Stimulated activated CD4-positive, alpha-beta T cell treated with anti-CD3 and anti-CD28 coated beads, TNF-alpha, amount 100 ng/mL, for 1 hour (primary cell): ENCODE measurements around the gene CAMSAP3.

Experiments
- DNase-seq, 3 donors: peaks; one replicate each; pipeline ENCODE4 v3.0.0-alpha.2; 2020; ENCODE audit warnings: low read depth in 3 of 3, low spot score in 1 of 3

Gene CAMSAP3

DNA sequence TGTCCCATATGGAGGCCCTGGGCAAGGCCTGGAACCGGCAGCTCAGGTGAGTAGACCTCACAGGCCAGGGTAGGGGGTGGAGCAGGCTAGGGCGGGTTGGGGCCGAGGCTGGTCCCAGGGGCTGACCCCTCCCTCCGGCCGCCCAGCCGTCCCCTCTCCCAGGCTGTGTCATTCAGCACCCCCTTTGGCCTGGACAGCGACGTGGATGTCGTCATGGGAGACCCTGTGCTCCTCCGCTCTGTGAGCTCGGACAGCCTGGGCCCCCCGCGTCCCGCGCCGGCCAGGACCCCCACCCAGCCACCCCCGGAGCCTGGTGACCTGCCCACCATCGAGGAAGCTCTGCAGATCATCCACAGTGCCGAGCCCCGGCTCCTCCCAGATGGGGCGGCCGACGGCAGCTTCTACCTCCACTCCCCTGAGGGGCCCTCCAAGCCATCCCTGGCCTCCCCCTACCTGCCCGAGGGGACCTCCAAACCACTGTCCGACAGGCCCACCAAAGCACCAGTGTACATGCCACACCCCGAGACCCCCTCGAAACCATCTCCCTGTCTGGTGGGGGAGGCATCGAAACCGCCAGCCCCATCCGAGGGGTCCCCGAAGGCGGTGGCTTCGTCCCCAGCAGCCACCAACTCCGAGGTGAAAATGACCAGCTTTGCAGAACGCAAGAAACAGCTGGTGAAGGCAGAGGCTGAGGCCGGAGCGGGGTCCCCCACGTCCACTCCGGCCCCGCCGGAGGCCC is 16.0 kb downstream of the CAMSAP3 start:
- DNase-seq: no peak

DNA sequence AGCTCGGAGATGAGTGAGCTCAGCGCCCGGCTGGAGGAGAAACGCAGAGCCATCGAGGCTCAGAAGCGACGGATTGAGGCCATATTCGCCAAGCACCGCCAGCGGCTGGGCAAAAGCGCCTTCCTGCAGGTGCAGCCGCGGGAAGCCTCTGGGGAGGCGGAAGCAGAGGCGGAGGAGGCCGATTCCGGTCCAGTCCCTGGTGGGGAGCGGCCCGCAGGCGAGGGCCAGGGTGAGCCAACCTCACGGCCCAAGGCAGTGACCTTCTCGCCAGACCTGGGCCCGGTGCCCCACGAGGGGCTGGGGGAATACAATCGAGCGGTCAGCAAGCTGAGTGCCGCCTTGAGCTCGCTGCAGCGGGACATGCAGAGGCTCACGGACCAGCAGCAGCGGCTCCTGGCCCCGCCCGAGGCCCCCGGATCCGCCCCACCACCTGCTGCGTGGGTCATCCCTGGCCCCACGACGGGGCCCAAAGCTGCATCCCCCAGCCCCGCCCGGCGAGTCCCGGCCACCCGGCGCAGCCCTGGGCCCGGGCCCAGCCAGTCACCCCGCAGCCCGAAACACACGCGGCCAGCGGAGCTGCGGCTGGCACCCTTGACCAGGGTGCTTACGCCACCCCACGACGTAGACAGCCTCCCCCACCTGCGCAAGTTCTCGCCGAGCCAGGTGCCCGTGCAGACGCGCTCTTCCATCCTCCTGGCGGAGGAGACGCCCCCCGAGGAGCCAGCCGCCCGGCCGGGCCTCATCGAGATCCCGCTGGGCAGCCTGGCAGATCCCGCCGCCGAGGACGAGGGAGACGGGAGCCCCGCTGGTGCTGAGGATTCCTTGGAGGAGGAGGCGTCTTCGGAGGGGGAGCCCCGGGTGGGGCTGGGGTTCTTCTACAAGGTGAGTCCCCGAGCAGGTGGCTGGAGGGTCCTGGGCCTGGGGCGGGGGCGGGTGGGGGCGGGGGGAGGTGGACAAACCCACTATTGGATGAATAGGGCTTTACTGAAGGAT is 16.9 kb downstream of the CAMSAP3 start:
- no peak for DNase-seq

DNA sequence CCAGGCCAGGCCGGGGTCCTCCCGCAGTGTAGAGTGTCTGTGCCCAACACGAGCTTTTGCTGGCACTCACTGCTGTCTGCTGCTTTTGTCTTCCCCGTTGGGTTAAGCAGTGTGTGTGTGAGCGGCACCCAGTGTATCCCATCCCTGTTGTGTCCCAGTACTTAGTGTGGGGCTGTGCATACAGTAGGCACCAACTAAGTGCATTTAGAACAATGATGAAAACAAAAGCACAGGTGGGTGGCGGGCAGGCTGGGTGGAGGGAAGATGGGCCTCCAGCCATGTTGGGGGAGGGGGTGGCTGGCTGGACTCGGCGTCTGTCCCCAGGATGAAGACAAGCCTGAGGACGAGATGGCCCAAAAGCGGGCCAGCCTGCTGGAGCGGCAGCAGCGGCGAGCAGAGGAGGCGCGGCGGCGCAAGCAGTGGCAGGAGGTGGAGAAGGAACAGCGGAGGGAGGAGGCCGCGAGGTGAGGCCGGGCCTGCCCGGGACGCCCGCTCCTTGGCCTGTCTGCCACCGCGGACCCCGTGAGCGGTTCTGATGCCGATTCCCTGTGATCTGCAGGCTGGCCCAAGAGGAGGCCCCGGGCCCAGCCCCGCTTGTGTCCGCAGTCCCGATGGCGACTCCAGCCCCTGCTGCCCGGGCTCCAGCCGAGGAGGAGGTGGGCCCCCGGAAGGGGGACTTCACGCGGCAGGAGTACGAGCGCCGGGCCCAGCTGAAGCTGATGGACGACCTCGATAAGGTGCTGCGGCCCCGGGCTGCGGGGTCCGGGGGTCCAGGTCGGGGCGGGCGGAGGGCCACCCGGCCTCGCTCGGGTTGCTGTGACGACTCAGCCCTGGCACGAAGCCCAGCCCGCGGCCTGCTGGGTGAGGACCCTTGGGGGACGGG is 19.4 kb downstream of the CAMSAP3 start:
- DNase-seq: no peak

DNA sequence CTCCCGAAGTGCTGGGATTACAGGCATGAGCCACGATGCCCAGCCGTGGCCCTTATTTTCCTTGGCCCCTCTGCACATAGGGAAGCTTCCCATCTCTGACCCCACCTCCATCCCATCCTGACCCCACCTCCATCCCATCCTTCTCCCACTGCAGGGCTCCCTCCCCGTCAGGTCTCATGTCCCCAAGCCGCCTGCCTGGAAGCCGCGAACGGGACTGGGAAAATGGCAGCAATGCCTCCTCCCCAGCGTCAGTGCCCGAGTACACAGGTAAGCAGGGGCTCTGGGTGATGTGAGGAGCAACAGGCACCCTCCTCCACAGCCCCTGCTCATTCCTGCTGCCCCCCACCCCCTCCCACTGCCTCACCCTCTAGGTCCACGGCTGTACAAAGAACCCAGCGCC is 21.5 kb downstream of the CAMSAP3 start:
- no peak for DNase-seq

DNA sequence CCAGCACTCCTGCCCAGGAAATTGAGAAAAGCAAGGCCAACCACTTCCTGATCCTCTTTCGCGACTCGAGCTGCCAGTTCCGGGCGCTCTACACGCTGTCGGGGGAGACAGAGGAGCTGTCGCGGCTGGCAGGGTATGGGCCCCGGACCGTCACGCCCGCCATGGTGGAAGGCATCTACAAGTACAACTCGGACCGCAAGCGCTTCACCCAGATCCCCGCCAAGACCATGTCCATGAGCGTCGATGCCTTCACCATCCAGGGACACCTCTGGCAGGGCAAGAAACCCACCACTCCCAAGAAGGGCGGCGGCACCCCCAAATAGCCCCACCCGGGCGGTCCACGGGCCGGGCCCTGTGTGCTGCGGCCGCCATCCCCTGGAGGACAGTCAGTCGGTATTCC is 22.1 kb downstream of the CAMSAP3 start:
- no peak for DNase-seq

DNA sequence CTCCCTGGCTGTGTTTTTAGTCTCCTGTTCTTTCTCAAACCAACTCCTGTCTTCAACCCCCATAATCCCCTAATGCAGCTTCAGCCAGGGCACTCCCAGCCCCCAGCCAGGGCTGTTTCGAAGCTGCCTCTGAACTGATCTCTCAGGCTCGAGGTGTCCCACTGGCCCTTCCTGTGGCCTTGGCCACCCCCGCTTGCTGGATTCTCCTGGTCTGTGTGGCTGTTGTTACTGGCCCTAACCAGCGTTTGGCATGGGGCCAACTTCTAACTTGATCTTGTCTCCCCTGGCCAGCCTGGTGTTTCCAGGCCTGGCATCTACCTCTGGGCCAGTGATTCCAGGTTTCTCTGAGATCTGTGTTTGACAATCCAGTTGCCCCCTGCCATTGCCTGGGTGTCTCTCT is 22.7 kb downstream of the CAMSAP3 start:
- no peak for DNase-seq

DNA sequence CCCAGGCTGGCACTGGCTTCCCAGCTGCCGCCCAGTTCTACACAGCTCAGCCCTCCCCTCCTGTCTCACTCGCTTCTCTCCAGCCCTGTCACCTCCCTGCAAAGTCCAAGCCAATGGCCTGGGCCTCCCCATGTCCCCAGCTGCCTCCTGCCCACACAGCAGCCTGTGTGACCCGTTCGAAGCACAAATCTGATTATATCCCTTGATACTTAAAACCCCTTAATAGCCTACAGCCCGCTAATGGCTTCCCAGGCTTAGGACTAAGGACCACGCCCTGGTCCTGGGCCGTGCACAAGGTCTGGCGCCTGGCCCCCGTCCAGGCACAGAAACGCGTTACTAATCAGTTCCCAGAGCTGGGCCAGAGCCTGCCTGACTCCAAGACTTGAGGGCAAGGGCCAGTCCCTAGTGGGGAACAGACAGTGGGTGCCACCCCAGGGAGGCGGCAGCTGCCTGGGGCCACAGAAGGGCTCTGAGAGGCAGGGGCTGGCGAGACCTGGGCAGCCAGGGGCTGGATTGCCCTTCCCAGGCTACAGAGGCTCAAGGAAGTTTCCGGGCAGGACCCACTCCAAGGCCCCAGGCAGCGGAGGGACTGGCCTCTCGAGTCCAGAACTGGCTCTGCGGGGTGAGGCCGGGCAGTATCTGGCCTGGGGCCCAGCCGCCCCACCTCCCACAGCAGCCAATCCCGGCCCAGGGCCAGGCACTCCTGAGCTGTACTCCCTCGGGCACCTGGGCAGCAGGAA is 23.3 kb downstream of the CAMSAP3 start:
- DNase-seq: no peak

DNA sequence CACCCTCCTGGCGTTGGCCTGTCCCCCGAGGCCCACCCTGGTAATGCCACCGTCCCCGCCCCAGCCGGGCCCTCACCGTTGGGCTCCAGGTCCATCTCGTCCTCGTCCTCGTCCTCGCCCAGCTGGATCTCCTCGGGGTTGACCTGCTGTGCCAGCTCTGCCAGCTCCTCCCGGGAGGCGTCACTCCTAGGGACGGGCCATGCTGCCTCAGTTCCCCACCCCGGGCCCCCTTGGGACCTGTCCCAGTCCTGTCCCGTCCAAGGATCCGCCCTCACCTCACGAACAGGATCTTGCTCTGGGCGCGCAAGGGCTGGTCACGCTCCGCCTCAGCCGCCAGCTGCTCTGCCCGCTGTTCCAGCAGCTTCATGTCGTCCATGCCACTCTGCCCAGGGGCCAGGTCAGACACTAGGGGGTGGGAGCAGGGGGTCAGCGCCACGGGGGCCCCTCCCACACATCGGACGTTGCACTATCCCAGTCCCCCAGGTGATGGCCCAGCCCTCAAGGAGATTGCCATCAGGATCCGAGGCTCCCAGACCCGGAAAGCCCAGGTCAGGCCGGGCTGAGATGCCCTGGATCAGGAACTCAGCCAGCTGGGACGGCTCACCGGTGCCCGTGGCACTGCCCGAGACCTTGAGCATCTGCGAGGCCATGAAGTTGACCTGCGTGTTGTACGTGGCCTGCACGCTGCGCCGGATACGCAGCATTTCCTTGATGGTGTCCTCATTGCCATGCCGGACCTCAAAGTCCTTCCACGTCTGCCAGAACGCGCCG is 24.2 kb downstream of the CAMSAP3 start:
- DNase-seq: no peak

DNA sequence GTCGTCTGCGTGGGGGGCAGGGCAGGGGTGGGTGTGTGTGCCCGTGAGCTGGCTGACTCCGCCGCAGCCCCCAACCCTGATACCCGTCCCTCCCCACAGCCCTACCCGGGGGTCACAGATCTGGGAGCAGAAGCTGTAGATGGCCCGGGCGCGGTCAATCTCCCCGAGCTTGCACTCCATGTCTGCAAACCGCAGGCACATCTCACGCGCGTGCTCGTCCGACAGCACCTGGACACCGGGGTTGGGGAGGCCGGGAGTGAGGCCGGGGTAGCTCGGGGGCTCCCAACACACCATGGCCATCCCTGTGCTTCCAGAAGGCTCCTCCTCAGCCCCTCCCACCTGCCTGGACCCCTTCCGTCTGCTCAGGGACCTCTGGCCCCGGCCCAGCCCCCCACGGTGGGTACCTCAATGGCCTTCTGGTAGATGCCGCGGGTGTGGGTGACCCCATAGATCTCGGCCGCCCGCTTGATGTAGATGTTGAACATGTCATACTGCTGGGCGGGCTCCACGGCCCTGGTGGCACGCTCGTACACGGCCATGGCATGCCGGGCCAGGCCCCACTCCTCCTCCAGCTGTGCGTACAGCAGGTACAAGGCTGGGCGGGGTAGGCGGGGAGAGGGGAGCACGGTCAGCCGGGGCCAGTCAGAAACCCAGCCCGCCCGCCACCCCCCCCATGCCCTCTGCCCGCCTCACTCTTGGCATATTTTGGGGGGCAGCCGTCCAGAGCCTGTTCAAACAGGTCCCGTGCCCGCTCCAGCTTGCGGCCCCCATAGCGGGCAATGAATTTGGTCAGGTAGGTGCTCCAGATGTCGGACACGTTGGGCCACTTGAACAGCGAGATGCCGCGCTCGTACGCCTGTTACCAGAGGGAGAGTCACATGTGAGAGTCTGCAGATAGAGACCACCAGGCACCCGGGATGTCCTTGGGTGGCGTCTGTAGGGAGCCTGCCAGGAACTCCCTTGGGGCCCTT is 25.1 kb downstream of the CAMSAP3 start:
- DNase-seq: no peak

DNA sequence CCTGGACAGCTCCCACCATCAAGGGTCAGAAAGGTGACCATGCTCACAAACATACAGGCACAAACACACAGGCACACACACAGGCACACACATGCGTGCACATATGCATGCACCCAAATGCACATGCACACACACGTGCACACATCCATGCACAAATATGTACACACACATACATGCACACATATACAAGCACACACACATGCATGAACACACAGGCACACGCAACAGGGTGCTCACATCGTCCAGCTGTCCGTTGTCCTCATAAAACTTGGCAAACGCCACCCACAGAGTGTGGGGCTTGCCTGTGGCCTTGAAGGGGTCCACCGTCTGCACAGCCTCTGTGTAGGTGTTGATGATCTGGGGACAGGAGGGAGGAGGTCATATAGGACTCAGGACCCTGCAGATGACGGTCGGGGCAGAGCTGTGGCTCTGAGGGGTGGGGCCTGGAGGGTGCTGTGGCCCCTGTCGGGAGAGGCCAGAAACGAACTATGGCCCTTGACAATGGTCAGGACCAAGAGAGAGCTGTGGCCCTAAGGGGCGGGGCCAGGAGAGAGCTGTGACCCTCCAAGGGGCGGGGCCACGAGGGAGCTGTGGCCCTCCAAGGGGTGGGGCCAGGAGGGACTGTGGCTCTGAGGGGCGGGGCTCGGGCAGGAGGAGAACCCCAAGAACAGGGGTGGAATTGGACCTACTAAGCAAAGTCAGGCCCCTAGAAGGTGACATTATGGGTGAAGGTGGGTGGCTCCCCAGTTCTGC is 27.4 kb downstream of the CAMSAP3 start:
- no peak for DNase-seq

DNA sequence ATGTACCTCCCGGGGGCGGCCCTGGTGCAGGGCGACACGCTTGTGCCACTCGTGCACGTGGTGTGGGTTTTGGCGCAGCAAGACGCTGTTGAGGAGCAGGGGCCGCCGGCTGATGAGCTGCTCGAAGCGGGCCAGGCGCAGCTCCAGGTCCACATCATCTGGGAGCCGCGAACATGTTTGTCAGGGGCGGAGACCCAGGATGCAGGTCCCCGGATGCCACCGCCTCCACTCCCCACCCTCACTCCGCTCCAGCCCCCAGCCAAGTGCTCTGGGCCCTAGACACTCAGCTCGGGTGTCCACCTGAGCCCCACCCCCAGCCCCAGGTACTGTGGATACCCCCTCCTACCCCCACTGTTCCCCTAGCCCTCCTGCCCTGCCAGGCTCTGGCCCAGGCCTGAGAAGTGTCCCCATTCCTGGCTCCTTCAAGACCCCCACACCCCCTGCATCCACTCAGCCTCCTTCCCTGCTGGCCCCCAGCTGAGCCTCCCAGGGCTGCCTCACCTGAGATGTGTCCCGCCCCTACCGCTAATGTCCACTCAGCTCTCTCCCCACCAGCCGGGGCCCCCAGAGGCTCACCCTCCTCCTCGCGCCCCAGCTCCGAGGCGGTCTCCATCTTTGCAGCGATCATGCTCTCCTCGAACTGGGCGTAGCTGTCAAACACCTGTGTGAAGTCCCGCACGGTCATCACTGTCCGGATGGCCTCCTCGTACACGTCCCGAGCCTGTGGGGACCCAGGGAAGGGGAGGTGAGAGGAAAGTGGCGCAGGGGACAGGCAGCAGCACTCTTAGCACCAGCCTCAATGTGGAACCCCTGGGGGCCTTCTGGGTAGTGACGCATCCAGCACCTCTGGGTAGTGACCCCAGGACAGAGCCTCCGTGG is 28.3 kb downstream of the CAMSAP3 start:
- no peak for DNase-seq

DNA sequence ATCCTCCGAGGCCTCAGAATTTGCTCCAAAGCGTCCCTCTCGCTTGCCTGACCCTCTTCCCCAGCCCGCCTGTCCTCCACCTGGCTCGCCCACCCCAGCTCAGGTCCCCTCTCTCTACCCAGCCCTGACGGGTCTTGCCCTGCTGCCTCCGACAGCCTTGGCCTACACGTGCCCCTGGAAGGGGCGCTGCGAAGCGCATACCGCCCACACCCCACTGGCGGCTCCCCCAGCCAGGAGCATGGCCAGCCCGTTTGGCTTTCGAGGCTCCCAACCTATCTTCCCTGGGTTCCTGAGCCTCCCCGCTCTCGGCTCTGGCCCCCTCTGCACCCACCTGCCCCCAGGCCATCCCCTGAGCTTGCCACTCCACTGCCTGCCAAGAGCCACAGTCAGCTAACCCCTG is 29.1 kb downstream of the CAMSAP3 start:
- DNase-seq: no peak

DNA sequence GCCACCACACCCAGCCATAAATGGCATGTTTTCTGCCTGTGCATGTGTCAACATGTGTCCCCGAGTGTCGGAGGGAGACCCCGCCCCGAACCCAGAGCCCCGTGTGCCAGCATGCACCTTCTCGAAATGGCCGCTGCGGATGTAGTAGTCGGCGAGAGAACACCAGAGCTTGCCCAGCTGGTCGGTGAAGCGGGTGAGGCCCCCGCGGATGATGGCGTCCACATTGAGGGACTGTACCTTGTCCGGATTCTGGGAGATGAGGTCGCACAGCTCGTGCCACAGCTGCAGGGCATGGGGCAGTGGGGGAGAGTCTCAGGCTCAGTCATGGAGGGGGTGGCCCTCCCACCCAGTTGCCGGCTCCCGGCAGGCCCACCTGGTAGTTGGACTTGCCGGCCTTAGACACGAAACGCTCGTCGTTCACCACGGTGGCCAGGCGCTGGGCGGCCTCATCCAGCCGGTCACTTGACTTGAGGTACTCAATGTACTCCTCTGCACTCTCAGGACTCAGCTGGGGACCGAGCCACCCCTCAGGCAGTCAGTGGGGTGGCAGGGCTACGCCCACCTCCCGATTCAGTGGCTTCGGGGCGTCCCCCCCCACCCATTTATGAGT is 30.2 kb downstream of the CAMSAP3 start:
- no peak for DNase-seq

DNA sequence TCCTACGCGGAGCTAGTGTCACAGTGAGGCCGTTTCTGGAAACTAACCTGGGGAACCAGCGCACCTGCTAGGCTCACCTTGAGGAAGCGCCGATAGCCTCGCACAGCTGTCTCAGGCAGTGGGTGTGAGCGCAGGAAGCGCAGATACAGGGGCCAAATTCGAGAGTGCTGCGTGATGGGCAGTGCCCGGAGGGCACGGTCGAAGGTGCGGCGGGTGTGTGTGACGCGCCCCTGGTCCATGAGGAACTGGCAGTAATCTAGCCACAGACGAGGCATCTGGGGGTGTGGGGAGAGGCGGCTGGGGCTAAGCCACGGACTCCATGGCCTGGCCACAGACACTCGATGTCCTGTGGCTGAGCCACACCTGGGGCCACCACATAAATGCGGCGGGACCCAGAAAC is 31.5 kb downstream of the CAMSAP3 start:
- DNase-seq: no peak

DNA sequence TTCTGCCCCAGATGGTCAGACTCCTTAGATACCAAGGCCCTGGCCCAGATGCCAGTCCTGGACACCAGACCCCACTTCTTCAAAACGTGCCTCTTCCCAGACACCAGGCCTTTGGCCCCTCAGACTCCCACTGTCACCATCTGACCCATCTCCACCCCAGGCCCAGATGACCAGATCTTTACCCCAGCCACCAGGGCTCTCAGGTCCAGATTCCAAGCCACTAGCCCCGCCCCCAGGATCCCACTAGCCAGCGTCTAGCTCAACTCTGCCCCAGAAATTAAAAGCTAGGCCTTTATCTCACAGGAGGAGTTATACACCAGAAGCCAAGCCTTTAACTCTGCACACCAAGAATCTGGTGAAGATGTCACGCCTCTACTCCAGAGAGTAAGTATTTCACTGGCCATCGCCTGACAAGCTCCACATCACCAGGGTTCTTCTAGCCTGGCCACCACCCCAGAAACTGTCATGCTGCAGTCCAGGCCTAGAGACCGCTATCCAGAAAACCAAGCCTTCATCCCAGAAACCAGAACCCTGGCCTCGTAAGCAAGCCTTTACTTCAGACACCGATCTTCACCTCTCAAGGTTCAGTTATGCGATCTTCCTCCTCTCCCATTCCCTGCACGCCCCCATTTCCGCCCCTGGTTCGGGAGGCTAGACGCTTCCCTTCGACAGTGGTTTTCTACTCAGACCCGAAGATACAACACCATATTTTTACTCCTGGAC is 33.1 kb downstream of the CAMSAP3 start:
- no peak for DNase-seq
